HFF-Myc (cell line): ENCODE results near the gene FABP7.

Source experiments
- DNase-seq: peaks from one replicate; pipeline ENCODE4 v3.0.0-alpha.2; 2011; ENCODE audit warnings: low read depth; ENCODE audit errors: extremely low read depth
- H3K4me3 ChIP-seq: replicated peaks from 2 replicates; pipeline ENCODE4 v1.5.1; 2011; ENCODE audit warnings: low read depth, mild to moderate bottlenecking, control low read depth, low read length
- CTCF ChIP-seq: IDR thresholded peaks from 2 replicates; pipeline ENCODE4 v1.5.1; 2012; ENCODE audit warnings: mild to moderate bottlenecking, low read depth, low read length, control low read depth; ENCODE audit errors: missing control alignments

Gene FABP7

GRCh38 chr6:122787721-122788120 lies 8.2 kb downstream of the FABP7 start:
- TF ChIP-seq CTCF, result no peak
- DNase-seq, result no peak
- no peak overlapping the region for H3K4me3 ChIP-seq

- no peak overlapping the region for H3K4me3 ChIP-seq
- no peak for DNase-seq
- no peak for TF ChIP-seq CTCF
Observed at GRCh38 chr6:122788208-122788607, 8.7 kb downstream of the FABP7 start.

DNA sequence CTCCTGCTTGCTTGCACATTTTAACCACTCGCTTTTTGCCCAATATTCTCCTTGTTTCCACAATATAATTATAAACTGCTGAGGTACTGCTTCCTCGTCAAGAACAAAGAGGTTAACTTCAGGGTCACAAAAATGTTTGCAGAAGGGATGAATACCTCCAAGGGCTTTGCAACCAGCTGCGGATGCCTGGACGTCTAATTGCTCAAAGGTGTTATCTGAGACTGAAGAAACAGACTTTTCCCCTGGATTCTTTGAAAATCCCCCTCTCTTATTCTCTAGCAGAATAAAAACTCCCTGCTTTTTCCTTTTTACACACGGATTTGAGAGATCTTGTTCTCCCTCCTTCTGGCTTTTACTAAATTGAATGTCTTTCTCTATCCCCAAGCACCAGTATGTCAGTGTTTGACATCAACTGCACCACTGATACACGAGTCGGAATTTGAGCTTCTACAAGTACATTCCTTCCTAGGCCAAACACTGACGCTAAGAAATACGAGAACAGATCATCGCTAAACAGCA lies 9.2 kb downstream of the FABP7 start:
- peak overlapping the region; percentile 71 for H3K4me3 ChIP-seq

DNA sequence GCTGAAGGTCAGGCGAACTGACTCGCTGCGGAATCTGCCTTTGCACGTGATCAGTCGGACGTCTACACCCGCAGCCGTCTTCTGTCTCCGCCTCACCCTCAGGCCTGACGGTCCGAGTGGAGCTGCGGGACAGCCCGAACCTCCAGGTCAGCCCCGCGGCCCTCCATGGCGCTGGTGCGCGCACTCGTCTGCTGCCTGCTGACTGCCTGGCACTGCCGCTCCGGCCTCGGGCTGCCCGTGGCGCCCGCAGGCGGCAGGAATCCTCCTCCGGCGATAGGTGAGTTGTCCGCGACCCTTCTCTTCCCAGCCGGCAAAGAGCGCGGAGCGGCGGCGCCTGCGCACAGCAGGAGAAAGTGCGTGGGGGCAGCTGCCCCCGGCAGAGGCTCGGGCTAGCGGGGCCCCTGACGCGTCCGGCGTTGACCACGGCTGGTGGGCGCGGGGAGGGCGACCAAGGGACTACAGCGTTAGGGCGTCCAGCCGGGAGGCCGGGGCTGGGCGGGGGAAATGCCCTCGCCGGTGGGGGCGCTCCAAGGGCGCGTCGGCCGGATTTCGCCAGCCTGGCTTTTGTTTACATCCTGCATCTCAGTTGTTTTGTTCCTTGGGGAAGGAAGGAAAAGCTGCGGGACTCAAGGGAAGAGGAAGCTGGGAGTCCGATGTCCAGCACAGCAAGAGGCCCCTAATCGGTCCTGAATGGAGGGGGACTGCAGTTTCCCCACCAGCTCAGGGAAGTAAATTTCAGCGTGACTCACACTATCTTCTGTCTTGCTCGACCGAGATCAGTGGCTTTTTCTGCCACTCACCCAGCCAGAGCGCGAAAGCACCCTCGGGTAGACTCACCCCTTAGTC lies 9.9 kb downstream of the FABP7 start, which contains the start of gene SMPDL3A:
Gene SMPDL3A, plus strand, starts transcription at position 77 of the 846 bp plus-strand sequence. Its CDS starts 89 bp downstream, at position 166.
- peak within 1 kb of the TSS; percentile 71 for H3K4me3 ChIP-seq
- peak; percentile 22 for TF ChIP-seq CTCF
- DNase-seq, result peak; percentile 71

More for the DNA sequence above, 9.2 kb downstream of the FABP7 start:
- TF ChIP-seq CTCF, result no peak
- DNase-seq, result peak; percentile 49

DNA sequence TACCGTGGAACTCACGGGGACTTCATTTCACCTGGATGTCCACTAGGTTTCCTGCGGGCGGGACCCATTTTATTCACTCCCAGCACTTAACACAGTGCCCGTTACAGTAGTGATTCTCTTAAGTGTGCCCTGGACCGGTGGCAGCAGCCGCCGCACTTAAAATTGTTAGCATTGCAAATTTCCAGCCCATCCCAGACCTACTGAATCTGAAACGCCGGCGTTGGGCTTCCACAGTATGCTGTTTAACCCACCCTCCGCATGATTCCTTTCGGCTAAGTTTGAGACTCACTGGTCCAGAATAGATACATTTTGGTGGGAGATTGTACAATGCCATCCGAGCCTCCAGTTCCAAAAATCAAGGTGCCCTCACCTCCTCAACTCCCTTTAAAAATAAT lies 10.5 kb downstream of the FABP7 start:
- no peak for TF ChIP-seq CTCF
- no peak for DNase-seq
- H3K4me3 ChIP-seq, result peak overlapping the region; percentile 71

- peak overlapping the region; percentile 71 for H3K4me3 ChIP-seq
- no peak for DNase-seq
- no peak for TF ChIP-seq CTCF
Observed at GRCh38 chr6:122790423-122791309, 11.2 kb downstream of the FABP7 start.
